Measurements from ENCODE around the gene ZNF613. TPM values are rescaled to one million over a fixed set of nuclear protein-coding genes. Genes with fewer than 3 reads are reported as not detected.

Gene ZNF613
- total and polyA plus RNA-seq, 4 donors, result 1.1 to 2.8 (median 2.0) TPM

- DNase-seq (ENCODE audit: low spot score), result no peak
- peaks cover 48 to 89% (median 64%) of the 10 kb centered on the region in 4 donors for H3K9me3 ChIP-seq (ENCODE audit: control insufficient read depth in 4 of 4, low read length in 3 of 4)
- H3K27ac ChIP-seq (ENCODE audit: low read depth in 1 of 2, low read length in 2 of 2), result no peak overlapping the region
- H3K9ac ChIP-seq (ENCODE audit: low read depth in 1 of 2, low read length in 2 of 2), result no peak overlapping the region
- TF ChIP-seq YY1 (IDR thresholded peaks at IDR 0.05) (no peak), HNF4A (conservative IDR thresholded peaks at IDR 0.05) (no peak), RAD21 (IDR thresholded peaks at IDR 0.05) (no peak), MAX (IDR thresholded peaks at IDR 0.05) (no peak), REST (IDR thresholded peaks at IDR 0.05) (no peak), TAF1 (conservative IDR thresholded peaks at IDR 0.05) (no peak), FOXA2 (IDR thresholded peaks at IDR 0.05) (no peak), ZBTB33 (IDR thresholded peaks at IDR 0.05) (no peak)
- H3K27me3 ChIP-seq (ENCODE audit: control insufficient read depth in 4 of 4, insufficient read depth in 4 of 4, low read length in 3 of 4), result no peaks in the 10 kb centered on the region
- 97% methylated on average over 2 of the region's 2 CpGs for WGBS
- peaks cover 15 to 62% (median 55%) of the 10 kb centered on the region in 4 donors for H3K36me3 ChIP-seq (ENCODE audit: control insufficient read depth in 4 of 4, insufficient read depth in 3 of 4, low read depth in 1 of 4, low read length in 3 of 4)
- H3K4me1 ChIP-seq (ENCODE audit: control insufficient read depth in 4 of 4, insufficient read depth in 4 of 4, low read length in 3 of 4), result no peaks in the 10 kb centered on the region
- peak overlapping the region in 2 of 3 donors; percentile 50 to 61 for H3K4me3 ChIP-seq (ENCODE audit: low read depth in 1 of 3, low read length in 3 of 3)
These were observed 66.9 kb downstream of the ZNF613 start for GRCh38 chr19:51994048-51994644.

Other genes starting within 250 kb of the ZNF613 start
- gene SPACA6, start 234.1 kb upstream of the ZNF613 start, total RNA-seq, result 1 to 10 TPM; 1.5 to 2.5 TPM
- 1 to 10 TPM in 1 of 2 donors, under 1 TPM in 1; 0.92 to 1.2 TPM for gene SPACA6, start 234.1 kb upstream of the ZNF613 start, polyA plus RNA-seq
- under 1 TPM in 1 of 2 donors, not detected in 1; 0.05 TPM for gene HAS1, start 203.5 kb upstream of the ZNF613 start, total RNA-seq
- under 1 TPM in 1 of 2 donors, not detected in 1; 0.07 TPM for gene HAS1, start 203.5 kb upstream of the ZNF613 start, polyA plus RNA-seq
- gene FPR1, start 175.6 kb upstream of the ZNF613 start, total RNA-seq, result 10 to 100 TPM in 1 of 2 donors, 1 to 10 TPM in 1; 9.9 to 17.0 TPM
- 1 to 10 TPM; 2.7 to 6.3 TPM for gene FPR1, start 175.6 kb upstream of the ZNF613 start, polyA plus RNA-seq
- 1 to 10 TPM; 3.8 to 4.1 TPM for gene FPR2, start 166.3 kb upstream of the ZNF613 start, total RNA-seq
- gene FPR2, start 166.3 kb upstream of the ZNF613 start, polyA plus RNA-seq, result under 1 TPM; 0.15 to 0.89 TPM
- 1 to 10 TPM; 3.6 to 7.8 TPM for gene FPR3, start 132.3 kb upstream of the ZNF613 start, total RNA-seq
- gene FPR3, start 132.3 kb upstream of the ZNF613 start, polyA plus RNA-seq, result 1 to 10 TPM; 1.0 to 4.5 TPM
- 1 to 10 TPM; 3.1 to 5.4 TPM for gene ZNF577, start 39.5 kb upstream of the ZNF613 start, total RNA-seq
- gene ZNF577, start 39.5 kb upstream of the ZNF613 start, polyA plus RNA-seq, result 1 to 10 TPM; 2.0 to 2.6 TPM
- 1 to 10 TPM; 4.2 to 5.0 TPM for gene ZNF649, start 22.5 kb upstream of the ZNF613 start, total RNA-seq
- 1 to 10 TPM in 1 of 2 donors, under 1 TPM in 1; 0.83 to 1.9 TPM for gene ZNF649, start 22.5 kb upstream of the ZNF613 start, polyA plus RNA-seq
- gene ZNF350, start 59.4 kb downstream of the ZNF613 start, total RNA-seq, result 1 to 10 TPM; 3.7 to 4.9 TPM
- gene ZNF350, start 59.4 kb downstream of the ZNF613 start, polyA plus RNA-seq, result 1 to 10 TPM; 2.1 to 3.6 TPM
- 1 to 10 TPM; 3.6 to 6.2 TPM for gene ZNF615, start 80.7 kb downstream of the ZNF613 start, total RNA-seq
- 1 to 10 TPM; 1.7 to 2.1 TPM for gene ZNF615, start 80.7 kb downstream of the ZNF613 start, polyA plus RNA-seq
- 1 to 10 TPM; 2.2 to 4.7 TPM for gene ZNF614, start 100.9 kb downstream of the ZNF613 start, total RNA-seq
- gene ZNF614, start 100.9 kb downstream of the ZNF613 start, polyA plus RNA-seq, result 1 to 10 TPM; 1.1 TPM
- 1 to 10 TPM; 2.8 to 4.8 TPM for gene ZNF432, start 121.4 kb downstream of the ZNF613 start, total RNA-seq
- gene ZNF432, start 121.4 kb downstream of the ZNF613 start, polyA plus RNA-seq, result under 1 TPM; 0.83 to 0.99 TPM
- 10 to 100 TPM in 1 of 2 donors, 1 to 10 TPM in 1; 5.9 to 11.1 TPM for gene ZNF841, start 168.3 kb downstream of the ZNF613 start, total RNA-seq
- 1 to 10 TPM in 1 of 2 donors, under 1 TPM in 1; 0.86 to 2.5 TPM for gene ZNF841, start 168.3 kb downstream of the ZNF613 start, polyA plus RNA-seq
- 1 to 10 TPM; 4.1 TPM for gene ZNF616, start 212.5 kb downstream of the ZNF613 start, total RNA-seq
- gene ZNF616, start 212.5 kb downstream of the ZNF613 start, polyA plus RNA-seq, result 1 to 10 TPM; 1.5 to 3.0 TPM
- 1 to 10 TPM; 1.9 to 3.1 TPM for gene ZNF836, start 244.1 kb downstream of the ZNF613 start, total RNA-seq
- gene ZNF836, start 244.1 kb downstream of the ZNF613 start, polyA plus RNA-seq, result 1 to 10 TPM in 1 of 2 donors, under 1 TPM in 1; 0.85 to 1.7 TPM

All from liver (tissue), 9 donors.